H1 (cell line): Measurements from ENCODE around the gene MAP2K5. TPM values are rescaled to one million over a fixed set of nuclear protein-coding genes. Genes with fewer than 3 reads are reported as not detected.

ENCODE experiments used
- CTCF ChIA-PET: fragments of 300-600 bp; sonication (Branson Sonifier 250); formaldehyde crosslinking; loops from one replicate; lab custom pipeline; 2021; ENCODE audit not compliant: partially characterized antibody; lab: Charles Lee
- POLR2A ChIA-PET: fragments of 300-600 bp; sonication (Branson Sonifier 250); formaldehyde crosslinking; loops from one replicate; lab custom pipeline; 2021; ENCODE audit warnings: inconsistent platforms; ENCODE audit not compliant: partially characterized antibody; lab: Charles Lee
- DNase-seq, 2 experiments: peaks; one replicate each; pipeline versions ENCODE4 v3.0.0 to v3.0.0-alpha.2; 2010 to 2022; ENCODE audit warnings: low spot score in 2 of 2, low read depth in 1 of 2, mixed read lengths in 1 of 2
- FAIRE-seq: peaks from 2 replicates; lab custom pipeline; 2011; peaks lifted over from hg19 to GRCh38; lab: Jason Lieb, UNC
- H2AFZ ChIP-seq: 2 replicates; pipeline ENCODE4 v1.8.1; 2012; ENCODE audit warnings: low read length, inconsistent platforms
- H2AK5ac ChIP-seq: 2 replicates; pipeline ENCODE4 v1.6.1; 2013; ENCODE audit warnings: low read depth, low read length
- H2BK120ac ChIP-seq: replicated peaks from 2 replicates; pipeline ENCODE3; 2013; ENCODE audit warnings: low read depth, low read length, inconsistent platforms
- H2BK12ac ChIP-seq: 2 replicates; pipeline ENCODE4 v1.6.1; 2013; ENCODE audit warnings: low read depth, low read length
- H2BK15ac ChIP-seq: 2 replicates; pipeline ENCODE4 v1.6.1; 2013; ENCODE audit warnings: low read length
- H2BK20ac ChIP-seq: 2 replicates; pipeline ENCODE4 v1.6.1; 2013; ENCODE audit warnings: low read length
- H2BK5ac ChIP-seq: 2 replicates; pipeline ENCODE4 v1.6.1; 2013; ENCODE audit warnings: low read depth, low read length
- H3K14ac ChIP-seq: 2 replicates; pipeline ENCODE4 v1.6.1; 2013; ENCODE audit warnings: inconsistent platforms; ENCODE audit not compliant: insufficient read length
- H3K18ac ChIP-seq: 2 replicates; pipeline ENCODE4 v1.6.1; 2013; ENCODE audit warnings: low read length; ENCODE audit errors: extremely low read depth
- H3K23ac ChIP-seq: 2 replicates; pipeline ENCODE4 v1.6.1; 2013; ENCODE audit warnings: inconsistent platforms; ENCODE audit not compliant: insufficient read length
- H3K23me2 ChIP-seq: 2 replicates; pipeline ENCODE4 v1.6.1; 2013; ENCODE audit warnings: low read depth, low read length
- H3K27ac ChIP-seq: 2 replicates; pipeline ENCODE4 v1.6.1; 2011; ENCODE audit warnings: low read depth, low read length, inconsistent platforms
- H3K27me3 ChIP-seq, 4 experiments: replicated peaks in 1 of 4; 1 replicate in 1 of 4; 2 replicates in 3 of 4; pipeline versions ENCODE4 v1.6.1 to v1.8.1; 2011 to 2013; ENCODE audit warnings: low read length in 3 of 4, mild to moderate bottlenecking in 3 of 4, inconsistent platforms in 2 of 4, mixed read lengths in 2 of 4, moderate library complexity in 1 of 4; ENCODE audit not compliant: control insufficient read depth in 3 of 4, insufficient read depth in 3 of 4; ENCODE audit errors: extremely low read depth in 1 of 4
- H3K36me3 ChIP-seq, 4 experiments: 2 replicates each; pipeline versions ENCODE4 v1.6.1 to v1.8.1; 2011 to 2013; ENCODE audit warnings: mild to moderate bottlenecking in 4 of 4, low read length in 3 of 4, moderate library complexity in 2 of 4, control low read depth in 1 of 4, inconsistent platforms in 1 of 4; ENCODE audit not compliant: insufficient read depth in 4 of 4, control insufficient read depth in 2 of 4
- H3K4ac ChIP-seq: replicated peaks from 2 replicates; pipeline ENCODE3; 2013; ENCODE audit warnings: low read length, low read depth, mixed read lengths, inconsistent platforms; ENCODE audit not compliant: insufficient read length
- H3K4me1 ChIP-seq, 4 experiments: replicated peaks in 1 of 4; 1 replicate in 1 of 4; 2 replicates in 3 of 4; pipeline versions ENCODE4 v1.6.1 to v1.8.1; 2011 to 2013; ENCODE audit warnings: low read length in 3 of 4, inconsistent platforms in 2 of 4, mixed read lengths in 1 of 4; ENCODE audit not compliant: insufficient read depth in 4 of 4, control insufficient read depth in 3 of 4
- H3K4me2 ChIP-seq, 2 experiments: 2 replicates each; pipeline versions ENCODE4 v1.6.1 to v1.8.1; 2011 to 2013; ENCODE audit warnings: low read depth in 2 of 2, low read length in 2 of 2, control low read depth in 1 of 2, inconsistent platforms in 1 of 2, mild to moderate bottlenecking in 1 of 2; ENCODE audit not compliant: insufficient read depth in 1 of 2
- H3K4me3 ChIP-seq, 4 experiments: fragments of 200-600, 300-600 bp in 1 of 4; sonication (generic), shearing (Covaris generic), sonication (Bioruptor Twin) in 1 of 4; 2 replicates each; pipeline versions ENCODE4 v1.5.1 to v1.8.1; 2011 to 2016; ENCODE audit warnings: low read length in 4 of 4, low read depth in 3 of 4, control low read depth in 2 of 4, inconsistent platforms in 2 of 4, mild to moderate bottlenecking in 2 of 4, mixed read lengths in 1 of 4, moderate library complexity in 1 of 4; ENCODE audit not compliant: insufficient read depth in 2 of 4; ENCODE audit errors: extremely low read depth in 1 of 4
- H3K56ac ChIP-seq: replicated peaks from 2 replicates; pipeline ENCODE3; 2013; ENCODE audit warnings: low read depth, mild to moderate bottlenecking, mixed read lengths, low read length, inconsistent platforms; ENCODE audit not compliant: insufficient read length
- H3K79me1 ChIP-seq: 2 replicates; pipeline ENCODE4 v1.6.1; 2013; ENCODE audit warnings: low read depth, low read length, control low read depth
- H3K79me2 ChIP-seq, 2 experiments: 2 replicates each; pipeline versions ENCODE4 v1.6.1 to v1.8.1; 2012 to 2013; ENCODE audit warnings: low read length in 2 of 2, mild to moderate bottlenecking in 2 of 2, inconsistent platforms in 1 of 2; ENCODE audit not compliant: insufficient read depth in 2 of 2, control insufficient read depth in 1 of 2
- H3K9ac ChIP-seq, 4 experiments: replicated peaks in 1 of 4; 1 replicate in 1 of 4; 2 replicates in 3 of 4; pipeline versions ENCODE4 v1.6.1 to v1.8.1; 2011 to 2013; ENCODE audit warnings: low read depth in 3 of 4, low read length in 3 of 4, control low read depth in 2 of 4, mild to moderate bottlenecking in 2 of 4, moderate library complexity in 2 of 4, inconsistent platforms in 1 of 4; ENCODE audit errors: extremely low read depth in 1 of 4
- H3K9me3 ChIP-seq, 2 experiments: 2 replicates each; pipeline versions ENCODE4 v1.6.1 to v1.8.1; 2012 to 2013; ENCODE audit warnings: mild to moderate bottlenecking in 2 of 2, moderate library complexity in 2 of 2, control low read depth in 1 of 2, inconsistent platforms in 1 of 2, low read depth in 1 of 2, low read length in 1 of 2, mixed read lengths in 1 of 2; ENCODE audit not compliant: insufficient read depth in 2 of 2
- H4K20me1 ChIP-seq, 2 experiments: replicated peaks in 1 of 2; 2 replicates each; pipeline versions ENCODE3 to v1.8.1; 2011 to 2013; ENCODE audit warnings: inconsistent platforms in 2 of 2, low read length in 2 of 2, mild to moderate bottlenecking in 1 of 2; ENCODE audit not compliant: insufficient read depth in 2 of 2, control insufficient read depth in 1 of 2
- H4K5ac ChIP-seq: 2 replicates; pipeline ENCODE4 v1.6.1; 2013; ENCODE audit warnings: low read length, low read depth, mixed read lengths, inconsistent platforms; ENCODE audit not compliant: insufficient read length
- H4K8ac ChIP-seq: 2 replicates; pipeline ENCODE4 v1.8.0; 2013; ENCODE audit warnings: mild to moderate bottlenecking, moderate library complexity, low read length, inconsistent platforms; ENCODE audit not compliant: insufficient read depth; ENCODE audit errors: extremely low read depth
- H4K91ac ChIP-seq: replicated peaks from 2 replicates; pipeline ENCODE3; 2013; ENCODE audit warnings: low read length, mixed read lengths, inconsistent platforms; ENCODE audit not compliant: insufficient read length
- EGR1 ChIP-seq: IDR thresholded peaks from 2 replicates; pipeline ENCODE4 v1.6.1; 2011; ENCODE audit warnings: low read depth, low read length, borderline replicate concordance
- KDM1A ChIP-seq: fragments of 200-600, 300-600 bp; sonication (generic); IDR thresholded peaks from 2 replicates; pipeline ENCODE4 v1.7.1; 2016; ENCODE audit warnings: mild to moderate bottlenecking, low read length, borderline replicate concordance
- KDM5A ChIP-seq: fragments of 200-600 bp; IDR thresholded peaks from 2 replicates; pipeline ENCODE4 v1.7.1; 2012; ENCODE audit warnings: mild to moderate bottlenecking, low read length, inconsistent platforms, mixed read lengths
- RAD21 ChIP-seq, 2 experiments: IDR thresholded peaks in 1 of 2; conservative IDR thresholded peaks in 1 of 2; 2 replicates each; pipeline ENCODE4 v1.6.1; 2011; ENCODE audit warnings: low read depth in 2 of 2, low read length in 2 of 2, improper control_type of control experiment in 1 of 2, inconsistent platforms in 1 of 2, mild to moderate bottlenecking in 1 of 2, moderate library complexity in 1 of 2
- RXRA ChIP-seq: IDR thresholded peaks from 2 replicates; pipeline ENCODE4 v1.6.1; 2011; ENCODE audit warnings: low read depth, mild to moderate bottlenecking, low read length, moderate library complexity; ENCODE audit not compliant: insufficient read depth
- TCF12 ChIP-seq: IDR thresholded peaks from 2 replicates; pipeline ENCODE4 v1.6.1; 2011; ENCODE audit warnings: low read depth, mild to moderate bottlenecking, low read length
- ZNF274 ChIP-seq: IDR thresholded peaks from 2 replicates; pipeline ENCODE4 v1.7.0; 2012; ENCODE audit warnings: low read length, borderline replicate concordance; ENCODE audit errors: extremely low read depth
- WGBS, 2 experiments: shearing (Covaris generic) in 1 of 2; methylation state at CpG; one replicate each; pipeline versions ENCODE4 v1.1.6 to v1.1.7; 2013 to 2015; ENCODE audit warnings: low lambda C conversion rate in 2 of 2, mixed read lengths in 2 of 2, inconsistent platforms in 1 of 2, low coverage in 1 of 2, missing lambda C conversion rate in 1 of 2; ENCODE audit not compliant: insufficient replicate concordance in 2 of 2, insufficient coverage in 1 of 2, insufficient read length in 1 of 2; ENCODE audit errors: extremely low coverage in 1 of 2, missing lambda C conversion rate in 1 of 2; 5-methylcytosine and 5-hydroxymethylcytosine counted together
- polyA plus RNA-seq, 7 experiments: library from polyadenylated mRNA; depleted of rRNA in 3 of 7; stranded (reverse) in 5 of 7; unstranded in 2 of 7; fragments of >200 nt in 5 of 7; fragments of 200-250 nt in 2 of 7; gene quantifications; 1 replicate in 5 of 7; 2 replicates in 1 of 7; 4 replicates in 1 of 7; pipeline versions ENCODE4 v1.2.1 to v1.2.3, GENCODE V29; 2011 to 2013; ENCODE audit warnings: missing spikeins in 2 of 7, mixed read lengths in 2 of 7
- total RNA-seq: library from RNA; stranded (reverse); fragmentation: NEBNext Ultra II Directional; extraction: Animal tissue kit (Norgen Biotek cat#: 25700); gene quantifications from 2 replicates; pipeline ENCODE4 v1.2.1, GENCODE V29; 2021
- TF ChIP-seq, protein P1 (sequence below): IDR thresholded peaks from 2 replicates; pipeline ENCODE4 v1.6.1; 2012; ENCODE audit warnings: inconsistent platforms
- TF ChIP-seq, protein P2 (sequence below): IDR thresholded peaks from 2 replicates; pipeline ENCODE4 v1.6.1; 2011; ENCODE audit warnings: low read depth, mild to moderate bottlenecking, low read length; ENCODE audit not compliant: insufficient read depth

The MAP2K5 gene
- total and polyA plus RNA-seq, 2 of the 8 experiments (the other 6 are each of a cell fraction or from before 2014, with no cell fraction given): 4.4 to 15.8 TPM

DNA sequence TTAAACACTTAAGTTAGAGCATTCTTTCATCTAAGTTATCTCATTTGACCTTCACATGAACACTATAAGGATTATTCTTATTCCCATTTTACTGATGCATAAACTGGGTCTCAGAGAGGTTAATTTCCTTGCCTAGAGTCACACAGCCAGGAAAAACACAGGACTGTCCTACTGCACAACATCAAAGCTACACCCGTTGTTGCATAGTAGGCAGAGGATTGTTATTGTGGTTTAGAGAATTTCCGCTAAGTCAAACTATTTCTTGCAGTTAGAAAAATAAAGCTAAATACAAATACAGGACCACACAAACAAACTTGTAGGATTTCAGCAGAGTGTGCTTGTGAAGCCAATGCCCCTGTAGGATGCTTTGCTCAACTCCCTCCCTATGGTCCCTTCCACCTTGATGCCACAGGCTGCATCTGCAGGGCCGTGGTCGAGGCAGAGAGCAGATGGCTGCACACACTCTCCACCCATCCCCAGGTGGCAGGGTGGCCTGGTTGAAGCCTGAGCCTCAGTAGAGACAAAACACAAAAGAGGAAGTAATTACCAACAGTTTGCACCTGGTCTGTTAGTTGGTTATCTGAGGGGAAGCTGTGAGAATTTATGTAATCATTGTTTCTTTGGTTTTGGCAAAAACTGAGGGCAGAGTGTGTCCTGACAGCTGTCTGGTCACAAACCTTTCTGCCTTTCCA lies 241.7 kb downstream of the MAP2K5 start:
- no peak overlapping the region for H3K27ac ChIP-seq
- peaks cover 7 to 18% (median 12%) of the 10 kb centered on the region in 4 experiments for H3K4me1 ChIP-seq
- no peak overlapping the region for H3K4ac ChIP-seq
- H4K5ac ChIP-seq: no peak overlapping the region
- H3K4me3 ChIP-seq: no peak overlapping the region
- H3K79me1 ChIP-seq: no peaks in the 10 kb centered on the region; the same call in 1 of the 2 replicates
- H4K8ac ChIP-seq: no peak overlapping the region
- ChIA-PET CTCF (interaction anchor here (0.8 to 2.6 kb wide), 4 partner anchors 36 to 283 kb away, joined by 3 to 9 read pairs (median 4); no protein-coding TSS in a partner anchor), POLR2A (no interaction called here)
- no peaks in the 10 kb centered on the region for H3K23me2 ChIP-seq
- WGBS, 2 experiments: 92% methylated on average over 4 of the region's 4 CpGs; no CpG with 5 or more reads in 1 of the 2 experiments
- H3K56ac ChIP-seq: no peak overlapping the region
- H2AK5ac ChIP-seq: no peak overlapping the region
- no peak overlapping the region for H3K18ac ChIP-seq
- no peak overlapping the region for H2BK5ac ChIP-seq
- H2AFZ ChIP-seq: no peak overlapping the region
- no peaks in the 10 kb centered on the region for H3K36me3 ChIP-seq
- no peak overlapping the region for H3K14ac ChIP-seq
- H3K79me2 ChIP-seq: no peaks in the 10 kb centered on the region
- no peaks in the 10 kb centered on the region; a peak in 1 of 7 replicates for H3K27me3 ChIP-seq
- no peak overlapping the region for H2BK15ac ChIP-seq
- H4K91ac ChIP-seq: no peak overlapping the region
- H3K9ac ChIP-seq: no peak overlapping the region
- H3K23ac ChIP-seq: no peak overlapping the region
- no peak for FAIRE-seq
- H3K9me3 ChIP-seq: no peaks in the 10 kb centered on the region
- H2BK20ac ChIP-seq: no peak overlapping the region
- no peak for DNase-seq
- no peak overlapping the region for H2BK12ac ChIP-seq
- no peak overlapping the region for H2BK120ac ChIP-seq
- H3K4me2 ChIP-seq: no peak overlapping the region
- H4K20me1 ChIP-seq: no peaks in the 10 kb centered on the region
- TF ChIP-seq ZNF274: no peak
- TF ChIP-seq, protein P1, sequence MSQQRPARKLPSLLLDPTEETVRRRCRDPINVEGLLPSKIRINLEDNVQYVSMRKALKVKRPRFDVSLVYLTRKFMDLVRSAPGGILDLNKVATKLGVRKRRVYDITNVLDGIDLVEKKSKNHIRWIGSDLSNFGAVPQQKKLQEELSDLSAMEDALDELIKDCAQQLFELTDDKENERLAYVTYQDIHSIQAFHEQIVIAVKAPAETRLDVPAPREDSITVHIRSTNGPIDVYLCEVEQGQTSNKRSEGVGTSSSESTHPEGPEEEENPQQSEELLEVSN: no peak
- TF ChIP-seq TCF12: no peak
- TF ChIP-seq EGR1: no peak
- TF ChIP-seq, protein P2, sequence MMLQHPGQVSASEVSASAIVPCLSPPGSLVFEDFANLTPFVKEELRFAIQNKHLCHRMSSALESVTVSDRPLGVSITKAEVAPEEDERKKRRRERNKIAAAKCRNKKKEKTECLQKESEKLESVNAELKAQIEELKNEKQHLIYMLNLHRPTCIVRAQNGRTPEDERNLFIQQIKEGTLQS: no peak
- no peak for TF ChIP-seq RAD21 (IDR thresholded peaks at IDR 0.05 in 1 of 2, conservative IDR thresholded peaks at IDR 0.05 in 1 of 2; ENCODE audit: low read depth in 2 of 2, low read length in 2 of 2)
- TF ChIP-seq KDM5A: no peak
- no peak for TF ChIP-seq KDM1A
- no peak for TF ChIP-seq RXRA
